Stimulated activated CD4-positive, alpha-beta T cell treated with anti-CD3 and anti-CD28 coated beads, Interleukin-2, amount 100 ng/mL, for 24 hours (primary cell): ENCODE measurements around the gene PLD2.
"Not testable (repeated sequence)": the region's sequence is repeated elsewhere in the genome, so short reads cannot be mapped to it uniquely, and the experiment has no call there.

Experiments
- DNase-seq, 2 donors: peaks; one replicate each; pipeline ENCODE4 v3.0.0-alpha.2; 2020

PLD2 gene

DNA sequence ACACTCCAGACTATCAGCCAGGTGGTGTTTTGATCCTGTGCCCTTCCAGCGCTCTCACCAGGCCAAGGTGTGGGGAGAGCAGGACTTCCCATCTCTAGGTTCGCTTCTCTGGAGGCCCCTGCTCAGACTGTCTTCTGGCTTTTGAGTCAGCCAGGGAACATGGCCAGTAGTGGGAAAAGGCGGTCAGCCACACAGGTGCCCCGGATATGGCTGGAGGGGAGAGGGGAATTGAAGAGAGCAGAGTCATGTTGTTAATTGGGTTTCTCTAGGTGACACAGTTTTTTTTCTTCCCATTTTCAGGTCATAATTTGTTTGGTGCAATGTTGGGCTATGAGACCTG lies 27.7 kb downstream of the PLD2 start:
- no peak for DNase-seq

DNA sequence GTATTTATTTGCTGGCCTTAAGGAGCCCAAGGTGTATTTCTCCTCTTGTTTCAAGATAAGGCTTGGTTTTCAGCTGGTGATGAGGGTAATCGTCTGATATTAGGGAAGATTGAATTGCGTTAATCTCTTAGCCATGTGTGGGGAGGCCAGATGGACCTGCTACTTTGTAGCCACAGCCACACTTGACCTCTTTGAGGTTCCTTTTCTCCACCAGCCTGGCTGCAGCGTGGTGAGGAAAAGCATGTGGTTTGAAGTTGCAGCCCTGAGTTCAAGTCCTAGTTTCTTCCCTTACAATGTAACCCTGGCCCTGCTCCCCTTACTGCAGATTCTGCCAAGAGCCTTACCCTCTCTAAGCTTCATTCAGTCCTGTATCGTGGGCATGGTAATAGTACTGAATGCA lies 29.3 kb downstream of the PLD2 start:
- no peak for DNase-seq

DNA sequence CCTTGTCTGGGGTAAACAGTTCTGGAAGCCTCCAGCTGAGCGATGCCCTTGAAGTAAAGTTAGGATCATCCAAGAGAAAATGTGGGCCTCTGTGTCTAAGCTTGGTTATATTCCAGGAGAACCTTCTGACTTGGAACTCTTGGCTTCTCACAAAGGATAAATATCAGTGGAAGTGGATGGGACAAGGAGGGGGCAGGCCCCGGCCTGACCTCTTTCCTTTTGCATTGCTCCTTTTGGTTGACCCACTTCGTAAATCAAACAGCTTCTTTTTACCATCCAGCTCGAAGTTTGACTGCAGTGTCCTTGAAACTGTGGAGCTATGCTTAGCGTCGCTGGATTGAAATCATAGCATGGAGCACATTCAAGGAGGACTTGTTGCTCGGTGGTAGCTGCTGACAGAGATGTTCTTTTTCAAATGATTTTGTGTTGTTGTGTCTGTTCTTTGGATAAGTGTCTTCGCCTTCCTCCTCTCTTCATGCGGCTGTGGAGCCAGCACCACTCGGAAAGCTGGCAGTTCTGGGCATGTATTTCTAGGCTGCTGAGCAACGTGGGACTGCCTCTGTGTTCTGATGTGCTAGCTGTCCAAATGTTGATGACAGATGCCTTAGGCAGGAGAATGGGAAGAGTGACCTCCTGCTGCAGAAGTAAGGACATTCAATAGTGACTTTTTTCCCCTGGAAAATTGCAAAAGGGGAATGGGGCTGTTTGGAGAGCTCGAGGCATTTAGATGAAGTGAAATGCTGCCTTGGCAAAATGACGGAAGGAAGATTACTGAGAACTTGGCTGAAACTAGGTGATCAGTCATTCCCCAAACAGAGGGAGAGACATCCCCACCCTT lies 30.7 kb downstream of the PLD2 start:
- DNase-seq, result no peak

DNA sequence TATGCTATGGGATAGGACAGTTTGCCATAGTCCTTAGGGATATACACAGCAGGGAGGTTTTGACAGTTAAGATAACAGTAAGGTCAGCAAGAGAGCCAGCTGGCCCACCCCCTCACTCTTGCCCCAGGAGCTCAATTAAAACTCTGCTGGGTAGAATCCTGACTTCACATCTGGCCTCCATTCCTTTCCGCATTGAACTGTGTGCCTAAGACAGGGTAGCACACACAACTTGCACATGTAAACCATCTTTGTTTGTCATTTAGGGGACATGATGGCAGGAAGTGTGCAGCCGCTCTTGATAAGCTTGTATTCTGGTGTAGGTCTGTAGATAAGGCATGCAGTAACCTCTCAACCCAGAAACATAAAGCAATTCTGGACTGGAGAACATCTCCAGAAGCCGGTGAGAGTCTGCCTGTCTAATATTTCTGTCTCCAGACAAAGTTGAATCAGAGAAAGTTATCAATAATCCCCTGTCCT lies 31.4 kb downstream of the PLD2 start:
- DNase-seq, result no peak

DNA sequence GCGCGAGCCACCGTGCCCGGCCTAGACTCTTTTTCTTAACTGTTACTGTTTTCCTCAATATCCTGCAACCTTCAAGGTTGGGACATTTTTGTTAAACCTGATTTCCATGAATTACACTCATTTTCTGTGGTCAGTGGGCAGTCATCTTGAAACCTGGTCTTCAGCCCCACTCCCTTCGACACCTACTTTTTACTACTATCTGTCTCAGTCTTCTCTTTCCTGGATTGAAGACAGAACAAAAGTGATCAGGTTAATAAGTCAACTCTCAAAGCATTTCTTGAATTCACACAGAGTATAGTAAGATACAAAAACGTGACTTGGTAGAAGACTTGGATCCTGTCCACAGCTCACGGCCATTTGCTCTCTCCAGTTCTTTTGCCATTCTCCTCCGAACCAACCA lies 32.3 kb downstream of the PLD2 start:
- DNase-seq, result no peak

DNA sequence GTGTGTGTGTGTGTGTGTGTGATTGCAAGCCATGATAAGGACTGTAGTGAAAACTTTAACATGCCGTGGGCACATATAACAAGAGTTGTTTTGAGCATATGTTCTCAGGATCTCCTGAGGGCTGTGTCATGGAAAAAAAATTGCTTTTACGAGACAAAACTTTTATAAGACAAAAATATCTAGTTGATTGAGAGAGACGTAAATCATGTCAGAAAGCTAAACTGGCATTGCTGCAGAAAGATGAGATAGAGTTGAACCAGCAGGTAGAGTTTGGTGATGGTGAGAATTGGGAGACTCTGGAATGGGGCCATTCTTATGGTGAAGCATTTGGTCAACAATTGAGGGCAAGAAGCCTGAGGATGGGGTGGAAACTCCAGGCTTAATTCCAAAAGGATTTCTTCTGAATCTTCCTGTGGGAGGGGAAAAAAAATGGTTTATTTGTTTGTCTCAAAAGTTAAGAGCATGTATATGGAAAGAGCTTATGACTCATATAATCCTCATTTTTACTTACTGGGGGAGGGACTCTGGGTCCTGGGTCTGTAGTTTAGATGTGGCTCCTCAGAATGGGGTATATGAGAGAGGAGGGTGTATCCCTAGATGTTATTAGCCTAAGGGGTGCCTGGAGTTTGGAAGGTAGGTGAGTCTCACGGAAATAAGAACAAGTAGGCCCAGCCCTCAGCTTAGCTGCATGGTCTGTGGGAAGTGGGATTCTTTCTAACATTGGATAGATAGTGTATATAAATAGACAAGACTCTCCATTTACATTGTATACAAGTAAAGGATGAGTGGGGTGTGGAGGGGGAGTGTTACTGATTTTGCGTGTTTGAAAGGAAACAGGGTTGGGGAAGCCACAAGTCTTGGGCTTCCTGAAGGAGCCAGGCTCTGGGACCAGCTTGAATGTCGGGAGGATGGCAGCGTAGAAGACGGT lies 33.3 kb downstream of the PLD2 start:
- no peak for DNase-seq

DNA sequence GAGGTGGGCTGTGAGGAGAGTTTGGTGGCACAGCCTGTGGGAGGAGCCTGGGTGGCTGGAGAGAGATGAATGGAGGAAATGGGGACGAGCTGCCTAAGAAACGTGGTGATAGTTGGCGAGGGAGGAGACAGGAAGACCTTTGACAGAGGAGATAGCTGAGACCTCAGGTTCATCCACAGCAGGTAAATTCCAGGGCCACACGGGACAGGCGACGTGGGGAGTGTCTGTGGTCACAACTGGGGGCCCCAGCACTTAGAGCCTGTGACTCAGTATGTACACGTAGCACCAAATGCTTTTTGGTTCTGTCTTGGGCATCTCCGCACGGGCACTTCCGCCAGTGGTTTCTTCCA lies 33.9 kb downstream of the PLD2 start:
- DNase-seq, result peak in 1 of 2 donors; percentile 16

DNA sequence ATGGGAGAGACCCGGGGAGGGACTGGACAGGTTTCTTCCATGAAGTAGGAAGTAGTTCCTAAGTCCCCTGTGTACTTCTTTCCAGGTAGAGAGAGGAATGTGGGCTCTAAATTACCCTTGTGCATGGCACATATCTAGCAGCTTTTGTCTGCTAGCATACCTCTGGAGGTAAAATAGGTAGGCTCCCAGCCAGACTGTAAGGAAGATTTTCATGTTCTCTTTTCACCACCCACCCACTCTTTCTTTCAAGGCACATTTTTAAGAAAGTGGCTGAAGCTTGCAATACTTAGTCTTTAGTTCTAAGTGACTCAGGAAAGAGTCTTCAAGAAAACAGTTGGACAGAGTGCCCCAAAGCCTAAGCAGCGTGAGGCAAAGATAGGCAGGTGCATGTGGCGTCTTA lies 35.4 kb downstream of the PLD2 start:
- DNase-seq, result no peak

DNA sequence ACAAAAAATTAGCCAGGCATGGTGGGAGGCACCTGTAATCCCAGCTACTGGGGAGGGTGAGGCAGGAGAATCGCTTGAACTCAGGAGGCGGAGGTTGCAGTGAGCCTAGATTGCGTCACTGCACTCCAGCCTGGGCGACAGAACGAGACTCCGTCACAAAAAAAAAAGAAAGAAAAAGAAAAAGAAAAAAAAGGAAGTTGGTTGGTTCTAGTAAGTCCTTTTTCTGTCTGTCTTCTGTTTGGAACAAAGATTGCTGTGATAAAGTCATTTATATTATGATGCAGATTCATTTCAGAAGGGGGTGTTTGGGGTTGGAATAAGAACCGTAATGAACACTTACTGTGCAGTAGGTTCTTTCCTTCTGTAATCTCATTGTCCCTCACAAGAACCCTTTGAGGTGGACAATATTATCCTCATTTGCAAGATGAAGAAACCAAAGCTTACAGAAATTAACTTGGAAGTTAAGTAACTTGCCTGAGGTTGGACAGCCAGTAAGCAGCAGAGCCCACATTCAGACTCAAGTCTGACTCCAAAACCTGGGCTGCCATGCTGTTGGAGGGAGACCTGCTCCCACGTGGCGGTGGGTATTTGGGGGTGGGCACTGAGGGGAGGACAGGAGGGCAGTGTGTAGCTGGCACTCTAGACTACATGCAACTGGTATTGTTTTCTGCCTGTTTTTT lies 36.5 kb downstream of the PLD2 start:
- no peak for DNase-seq

DNA sequence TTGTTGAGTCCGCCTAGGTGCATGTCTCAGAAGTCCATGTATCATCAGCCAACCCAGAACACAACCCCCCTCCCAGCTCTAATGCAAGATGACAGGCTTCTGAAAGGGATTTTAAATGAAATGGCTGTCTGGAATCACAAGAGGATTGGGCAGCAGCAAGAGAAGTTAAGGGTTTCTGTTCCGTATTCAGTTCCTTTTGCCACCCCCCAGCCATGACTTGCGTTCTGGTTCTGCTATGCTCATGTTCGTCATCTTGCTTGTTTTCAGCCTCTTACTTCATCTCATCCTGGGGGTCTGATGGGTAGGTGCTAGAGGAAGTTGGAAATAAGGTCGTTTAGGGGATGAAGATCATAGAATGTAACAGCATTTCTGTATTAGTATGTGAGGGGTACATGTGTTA lies 38.2 kb downstream of the PLD2 start:
- no peak for DNase-seq

DNA sequence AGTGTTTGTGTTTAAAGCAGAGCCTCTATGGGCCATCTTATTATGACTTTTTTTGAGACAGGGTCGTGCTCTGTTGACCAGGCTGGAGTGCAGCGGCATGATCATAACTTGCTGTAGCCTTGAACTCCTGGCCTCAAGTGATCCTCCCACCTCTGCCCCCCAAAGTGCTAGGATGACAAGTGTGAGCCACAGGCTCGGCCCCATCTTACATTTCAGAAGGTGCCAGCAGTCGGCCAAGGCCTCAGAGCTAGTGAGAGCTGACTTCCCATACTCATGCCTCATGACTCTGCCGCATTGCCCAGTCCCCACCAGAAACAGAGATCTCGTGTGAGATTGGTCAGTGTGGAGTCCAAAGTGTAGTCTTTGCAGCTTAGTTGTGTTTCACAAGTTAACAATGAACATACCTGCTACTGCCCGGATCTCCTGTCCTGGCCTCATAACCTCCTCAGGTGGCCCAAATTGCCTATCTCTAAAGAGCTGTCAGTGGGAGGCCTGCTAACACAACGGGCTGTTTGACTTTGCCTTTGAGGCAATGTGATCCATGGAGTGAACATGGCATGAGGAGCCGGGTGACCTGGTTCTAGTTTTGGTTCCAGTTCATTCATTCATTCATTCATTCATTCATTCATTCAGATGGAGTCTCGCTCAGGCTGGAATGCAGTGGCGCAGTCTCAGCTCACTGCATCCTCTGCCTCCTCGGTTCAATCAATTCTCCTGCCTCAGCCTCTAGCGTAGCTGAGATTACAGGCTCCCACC lies 39.9 kb downstream of the PLD2 start:
- DNase-seq, result no peak

DNA sequence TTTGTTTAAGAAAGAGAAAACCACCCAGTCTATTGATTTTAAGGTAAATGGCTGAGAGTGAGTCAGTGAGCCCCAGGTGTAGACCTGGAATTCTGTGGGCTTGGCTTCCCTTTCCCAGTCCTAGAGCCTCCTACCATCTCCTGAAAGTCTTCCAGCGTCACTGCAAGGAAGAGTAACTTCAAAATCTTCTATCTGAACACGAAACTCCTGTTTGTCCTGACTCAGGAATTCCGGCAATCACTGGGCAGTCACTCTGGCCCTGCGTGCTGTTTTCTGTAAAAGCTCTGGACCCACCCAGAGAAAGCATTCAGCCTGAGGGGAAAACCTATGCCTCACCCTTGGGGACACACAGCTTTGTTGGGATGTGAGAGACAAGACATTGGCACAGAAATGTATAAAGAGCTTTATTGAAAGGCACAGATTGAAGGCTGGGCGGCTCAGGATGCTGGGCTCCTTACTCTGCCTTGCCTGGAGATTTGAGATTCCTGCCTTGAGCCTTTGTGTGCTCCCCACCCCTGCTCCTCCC lies 42.1 kb downstream of the PLD2 start:
- DNase-seq, result no peak

DNA sequence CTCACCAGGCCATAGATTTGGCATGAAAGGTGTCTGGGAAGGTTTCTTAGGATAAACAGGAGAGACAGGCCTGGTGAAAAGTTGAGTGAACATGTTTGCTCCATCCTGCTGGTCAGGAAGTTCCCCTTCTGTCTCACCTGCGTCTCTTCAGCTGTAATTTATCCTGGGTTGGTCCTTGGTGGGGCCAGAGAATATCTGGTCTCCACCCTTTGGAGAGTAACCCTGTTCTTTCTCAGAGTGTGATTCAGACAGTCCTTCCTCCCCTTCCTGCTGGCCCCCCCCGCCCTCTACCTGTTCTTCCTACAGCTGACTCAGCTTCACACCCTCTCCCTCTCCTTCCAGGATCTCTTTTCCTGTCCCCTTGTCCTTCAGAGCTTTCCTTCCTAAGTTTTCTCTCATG lies 43.3 kb downstream of the PLD2 start:
- no peak for DNase-seq

DNA sequence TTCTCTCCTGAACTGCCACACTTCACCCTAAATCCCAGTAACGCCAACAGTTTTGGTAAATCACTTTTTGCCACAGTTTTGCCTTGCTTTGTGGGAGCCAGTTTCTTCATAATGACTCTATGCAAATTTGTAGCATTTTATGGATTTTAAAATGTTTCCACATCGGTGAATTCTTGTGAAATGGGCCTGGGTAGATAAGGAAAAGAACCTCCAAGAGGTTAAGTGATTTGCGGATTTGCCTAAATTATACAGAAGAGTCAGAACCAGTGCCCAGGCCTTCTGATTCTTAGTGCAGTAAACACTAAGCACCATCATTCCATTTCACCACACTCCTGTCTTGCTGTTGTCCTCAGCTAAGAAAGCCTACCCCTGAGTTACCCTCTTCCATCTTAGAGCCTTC lies 44.1 kb downstream of the PLD2 start:
- no peak for DNase-seq

DNA sequence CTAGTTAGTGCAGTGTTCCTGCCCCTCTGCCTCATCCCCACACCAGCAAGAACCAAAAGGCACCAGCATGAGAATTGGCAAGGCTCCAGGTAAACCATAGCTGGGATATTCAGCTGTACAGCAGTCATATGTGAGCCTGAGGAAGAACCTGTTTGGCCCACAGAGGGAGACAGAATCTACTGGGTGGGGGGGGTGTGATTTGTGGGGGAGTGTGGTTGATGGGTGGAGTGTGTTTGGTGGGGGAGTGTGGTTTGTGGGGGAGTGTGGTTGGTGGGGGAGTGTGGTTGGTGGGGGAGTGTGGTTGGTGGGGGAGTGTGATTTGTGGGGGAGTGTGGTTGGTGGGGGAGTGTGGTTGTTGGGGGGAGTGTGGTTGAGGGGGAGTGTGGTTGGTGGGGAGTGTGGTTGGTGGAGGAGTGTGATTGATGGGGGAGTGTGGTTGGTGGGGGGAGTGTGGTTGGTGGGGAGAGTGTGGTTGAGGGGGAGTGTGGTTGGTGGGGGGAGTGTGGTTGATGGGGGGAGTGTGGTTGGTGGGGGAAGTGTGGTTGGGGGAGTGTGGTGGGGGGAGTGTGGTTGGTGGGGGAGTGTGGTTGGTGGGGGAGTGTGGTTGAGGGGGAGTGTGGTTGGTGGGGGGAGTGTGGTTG lies 45.7 kb downstream of the PLD2 start:
- no peak for DNase-seq

DNA sequence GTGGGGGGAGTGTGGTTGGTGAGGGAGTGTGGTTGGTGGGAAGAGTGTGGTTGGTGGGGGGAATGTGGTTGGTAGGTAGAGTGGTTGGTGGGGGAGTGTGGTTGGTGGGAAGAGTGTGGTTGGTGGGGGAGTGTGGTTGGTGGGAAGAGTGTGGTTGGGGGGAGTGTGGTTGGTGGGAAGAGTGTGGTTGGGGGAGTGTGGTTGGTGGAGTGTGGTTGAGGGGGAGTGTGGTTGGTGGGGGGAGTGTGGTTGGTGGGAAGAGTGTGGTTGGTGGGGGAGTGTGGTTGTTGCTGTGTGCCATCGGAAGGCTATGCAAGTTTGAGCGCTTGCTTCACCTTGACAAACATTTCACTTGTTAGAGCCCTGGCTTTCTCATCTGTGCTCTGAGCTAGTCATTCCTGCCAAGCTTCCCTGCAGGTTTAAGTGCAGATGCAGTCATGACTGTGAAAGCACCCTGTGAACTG lies 46.3 kb downstream of the PLD2 start:
- no peak for DNase-seq

DNA sequence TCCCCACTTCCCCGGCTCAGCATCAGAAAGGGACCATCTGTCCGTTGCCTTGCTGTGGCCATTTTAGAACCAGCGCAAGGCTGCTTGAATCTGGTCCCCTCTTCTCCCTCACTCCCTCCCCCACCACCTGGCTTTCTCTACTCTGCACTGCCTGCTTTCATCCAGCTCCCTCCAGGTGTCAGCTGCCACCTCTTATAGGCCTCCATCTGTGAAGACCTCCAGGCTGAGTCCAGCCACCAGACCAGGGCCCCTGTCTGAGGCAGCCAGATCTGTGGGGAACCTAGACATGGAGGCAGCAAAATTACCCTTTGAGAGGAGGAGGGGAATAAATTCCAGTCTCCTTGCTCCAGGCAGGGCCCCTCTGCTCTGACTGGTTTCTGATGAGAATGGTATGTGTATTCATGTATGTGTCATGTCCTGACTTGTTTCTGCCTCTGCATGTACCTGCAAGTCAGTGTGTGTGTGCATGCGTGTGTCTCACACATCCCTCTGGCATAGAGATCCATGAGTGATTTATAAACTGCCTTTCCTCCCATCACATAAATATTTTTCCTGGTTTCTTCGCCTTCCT lies 47.2 kb downstream of the PLD2 start:
- DNase-seq, result no peak

DNA sequence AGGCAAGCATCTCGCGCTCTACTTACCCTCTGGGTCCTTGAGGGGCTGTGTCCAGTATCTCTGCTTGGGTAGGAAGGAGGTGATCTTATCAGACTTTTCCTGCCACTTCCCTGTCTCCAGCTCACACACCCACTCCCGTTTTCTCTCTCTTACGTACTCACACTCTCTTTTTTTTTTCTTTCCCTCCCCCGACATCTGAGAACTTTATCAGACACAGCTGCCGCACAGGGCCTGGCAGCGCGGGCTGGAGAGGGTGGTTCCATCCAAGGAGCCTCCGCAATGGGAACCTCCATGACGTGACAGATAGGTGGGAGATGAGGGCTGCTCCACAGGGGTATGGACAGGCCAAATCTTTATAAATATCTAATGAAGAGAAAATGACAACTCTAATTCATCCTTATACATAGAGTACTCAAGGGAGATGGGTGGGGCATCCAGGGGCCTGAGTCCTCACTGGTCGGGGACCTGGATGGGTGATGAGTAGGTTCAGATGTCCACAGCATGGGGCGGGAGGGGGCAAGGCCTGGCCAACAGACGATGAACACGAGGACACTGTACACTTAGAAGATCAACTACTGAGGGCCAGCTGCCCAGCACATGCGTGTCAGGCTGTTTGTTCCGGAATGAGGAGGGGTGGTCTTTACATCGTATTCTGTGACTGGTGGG lies 49.5 kb downstream of the PLD2 start:
- no peak for DNase-seq

DNA sequence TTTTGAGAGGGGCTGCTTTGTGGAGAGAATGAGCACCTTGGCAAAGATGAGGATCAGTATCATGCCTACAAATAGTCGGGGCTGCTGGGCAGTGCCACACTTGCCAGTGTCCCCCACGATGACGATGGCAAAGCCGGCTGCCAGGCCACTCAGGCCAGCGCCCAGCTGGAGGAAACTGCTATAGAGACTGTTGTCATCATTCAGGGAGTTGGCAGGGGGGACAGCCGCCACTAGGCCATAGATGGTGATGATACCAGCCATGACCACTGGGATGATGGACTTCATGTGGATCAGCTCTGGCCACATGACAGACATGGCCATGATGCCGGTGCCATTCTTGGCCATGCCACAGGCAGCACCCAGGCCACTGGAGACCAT lies 50.0 kb downstream of the PLD2 start:
- no peak for DNase-seq

DNA sequence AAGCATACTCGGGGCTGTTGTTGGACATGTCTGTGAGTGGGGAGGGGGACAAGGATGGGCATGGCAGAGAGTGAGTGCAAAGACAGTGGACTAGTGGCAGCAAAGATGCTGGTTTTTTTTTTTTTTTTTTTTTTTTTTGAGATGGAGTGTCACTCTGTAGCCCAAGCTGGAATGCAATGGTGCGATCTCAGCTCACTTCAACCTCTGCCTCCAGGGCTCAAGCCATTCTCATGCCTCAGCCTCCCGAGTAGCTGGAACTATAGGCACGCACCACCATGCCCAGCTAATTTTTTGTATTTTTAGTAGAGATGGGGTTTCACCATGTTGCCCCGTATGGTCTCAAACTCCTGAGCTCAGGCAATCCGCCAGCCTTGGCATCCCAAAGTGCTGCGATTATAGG lies 50.4 kb downstream of the PLD2 start:
- DNase-seq, result not testable (repeated sequence)
